HG02571 (cell line): ENCODE data around the gene GALNT1.

Source experiments
- ATAC-seq: cut with Tn5 transposase; IDR thresholded peaks from one replicate; pipeline ENCODE4 v1.9.1; 2021; ENCODE audit warnings: mild to moderate bottlenecking, moderate library complexity; ENCODE audit not compliant: unreplicated experiment

The GALNT1 gene

DNA sequence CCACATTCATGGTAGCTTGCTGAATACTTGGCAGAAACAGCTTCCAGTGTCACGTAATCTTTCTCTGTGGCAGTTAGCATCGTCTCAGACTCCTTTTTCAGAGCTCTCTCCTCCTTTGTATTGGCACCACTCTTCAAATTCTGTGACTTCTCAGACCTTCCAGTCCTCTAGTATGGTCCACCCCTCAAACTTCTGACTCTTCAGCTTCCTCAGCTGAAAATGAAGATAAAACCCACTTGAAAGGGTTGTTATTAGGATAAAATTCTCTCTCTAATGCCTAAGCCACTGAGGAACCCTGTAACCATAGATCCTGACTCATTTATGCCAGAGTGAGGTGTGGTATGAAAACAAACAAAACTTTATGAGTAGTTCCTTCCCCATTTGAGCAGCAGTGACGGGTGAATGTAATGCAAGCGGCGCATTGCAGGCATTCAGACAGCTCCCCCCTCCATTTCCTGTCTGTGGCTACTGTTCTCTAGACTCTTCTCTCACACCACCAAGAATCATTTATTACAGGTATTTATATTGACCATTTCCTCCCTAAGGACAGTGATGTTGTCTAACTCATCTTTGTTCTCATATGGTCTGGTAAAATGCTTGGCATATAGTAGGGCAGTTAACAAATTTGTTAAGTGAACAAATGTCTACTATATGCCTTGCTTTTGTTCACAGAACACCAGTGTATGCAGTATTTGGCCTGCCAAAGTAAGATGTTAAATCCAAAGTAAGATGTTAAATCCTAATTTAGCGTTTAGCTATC, 35.3 kb downstream of the GALNT1 start:
- peak; percentile 98 for ATAC-seq

- ATAC-seq: no peak
These were observed 36.3 kb downstream of the GALNT1 start for GRCh38 chr18:35617865-35618264.

DNA sequence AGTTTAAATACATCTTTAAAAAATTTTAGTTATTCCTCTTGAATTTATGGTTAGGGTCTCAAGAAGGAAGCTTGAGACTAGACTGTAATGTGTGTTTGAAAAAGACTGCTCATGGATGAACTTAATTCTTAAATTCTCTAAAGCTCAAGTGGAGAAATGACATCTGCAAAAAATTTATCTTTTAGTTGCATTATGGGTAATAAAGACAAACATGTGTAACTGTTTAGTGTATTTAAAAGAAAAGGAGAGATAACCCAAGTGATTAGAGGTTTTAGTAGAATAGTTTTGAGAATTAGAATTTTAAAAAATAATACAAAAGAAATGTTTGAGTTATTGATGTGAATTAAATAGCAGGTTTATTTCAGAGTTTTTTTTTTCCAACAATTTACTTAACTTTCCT, 36.7 kb downstream of the GALNT1 start:
- ATAC-seq: no peak

DNA sequence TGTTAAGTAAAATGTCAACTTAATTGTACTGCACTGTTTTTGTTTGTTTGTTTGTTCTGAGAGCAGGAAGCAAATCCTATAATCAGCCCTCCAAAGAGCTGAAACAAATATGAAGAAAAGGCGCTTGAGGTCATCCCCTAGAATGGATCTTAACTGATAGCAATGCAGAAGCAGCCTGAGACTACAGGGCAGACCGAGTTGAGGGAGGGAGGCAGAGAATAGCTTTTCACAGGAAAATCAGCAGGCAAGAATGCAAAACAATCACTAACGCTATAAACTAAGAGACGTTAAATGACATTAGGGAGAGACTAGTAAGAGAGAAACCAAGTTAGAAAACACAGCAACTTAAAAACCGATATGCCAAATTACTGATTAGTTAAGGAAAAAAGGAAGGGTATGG, 37.2 kb downstream of the GALNT1 start:
- no peak for ATAC-seq

- ATAC-seq: no peak
These were observed 37.9 kb downstream of the GALNT1 start for GRCh38 chr18:35619464-35619863.

DNA sequence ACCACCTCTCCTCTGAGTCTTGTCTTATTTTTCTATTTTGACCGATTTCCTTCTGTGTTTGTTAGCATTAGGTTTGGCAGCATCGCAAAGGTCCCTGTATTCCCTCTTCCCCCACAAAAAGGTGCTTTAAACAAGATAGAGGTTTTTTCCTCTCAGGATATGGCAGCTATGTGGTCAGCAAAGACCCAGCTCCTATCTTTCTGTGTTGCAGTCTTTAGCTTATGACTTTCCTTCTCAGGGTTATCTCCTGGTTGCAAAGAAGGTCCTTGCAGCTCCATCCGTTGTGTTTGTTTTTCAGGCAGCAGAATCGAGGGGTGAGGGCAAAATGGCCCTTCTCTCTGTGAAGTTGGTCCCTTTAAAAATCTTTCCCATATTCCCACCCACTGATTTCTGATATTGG, 38.4 kb downstream of the GALNT1 start:
- no peak for ATAC-seq

DNA sequence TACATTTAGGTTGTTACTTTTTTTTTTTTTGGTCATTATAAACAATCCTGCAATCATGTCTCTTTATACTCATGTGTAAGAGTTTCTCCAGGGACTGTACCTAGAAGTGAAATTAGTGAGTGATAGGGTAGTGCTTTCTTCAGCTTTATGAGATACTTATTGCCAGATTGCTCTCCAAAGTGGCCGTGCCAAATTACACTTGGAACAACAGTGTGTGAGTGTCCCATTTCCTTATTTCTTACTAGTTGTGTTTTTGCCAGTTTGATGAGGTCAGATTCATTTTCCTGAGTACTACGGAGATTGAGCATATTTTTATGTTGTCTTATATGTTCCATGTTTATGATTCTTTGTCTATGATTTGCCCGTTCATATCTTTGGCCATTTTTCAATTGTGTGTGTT, 39.2 kb downstream of the GALNT1 start:
- no peak for ATAC-seq

- no peak for ATAC-seq
These were observed 41.7 kb downstream of the GALNT1 start for GRCh38 chr18:35623255-35623654.

GRCh38 chr18:35624146-35624545, 42.6 kb downstream of the GALNT1 start:
- peak; percentile 62 for ATAC-seq

GRCh38 chr18:35625232-35625631, 43.7 kb downstream of the GALNT1 start:
- ATAC-seq: no peak

DNA sequence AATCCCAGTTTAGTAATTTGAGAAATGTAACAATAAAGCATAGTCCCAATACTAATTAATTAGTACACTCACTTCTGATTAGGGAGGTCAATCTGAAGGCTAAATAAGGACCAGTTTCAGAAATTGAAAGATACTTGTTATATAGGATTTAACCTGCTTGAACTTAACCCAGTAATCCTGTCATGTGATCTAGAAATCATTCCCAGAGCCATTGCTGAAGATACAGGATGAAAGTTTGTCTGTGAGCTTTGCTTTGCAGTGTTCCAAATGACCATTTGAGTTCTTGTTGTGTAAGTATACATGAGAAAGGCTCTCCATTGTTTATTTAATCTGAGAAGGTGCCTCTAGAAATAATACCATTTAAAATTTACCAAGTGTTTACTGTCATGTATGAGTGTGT, 52.2 kb downstream of the GALNT1 start:
- no peak for ATAC-seq

DNA sequence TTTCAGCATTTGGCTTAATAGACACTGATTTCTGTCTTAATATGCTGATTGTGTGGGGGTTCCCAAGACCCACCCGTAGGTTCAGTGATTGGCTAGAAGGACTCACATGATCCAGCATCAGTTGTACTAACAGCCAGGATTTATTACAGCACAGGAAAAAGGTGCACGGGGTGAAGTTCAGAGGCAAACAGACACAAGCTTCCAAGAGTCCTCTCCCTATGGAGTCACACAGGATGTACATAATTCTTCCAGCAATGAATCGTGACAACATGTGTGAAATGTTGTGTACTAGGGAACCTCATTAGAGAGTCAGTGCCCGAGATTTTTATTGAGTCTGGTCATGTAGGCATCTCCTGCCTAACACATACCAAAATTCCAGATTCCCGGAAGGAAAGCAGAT, 52.8 kb downstream of the GALNT1 start:
- ATAC-seq: no peak

DNA sequence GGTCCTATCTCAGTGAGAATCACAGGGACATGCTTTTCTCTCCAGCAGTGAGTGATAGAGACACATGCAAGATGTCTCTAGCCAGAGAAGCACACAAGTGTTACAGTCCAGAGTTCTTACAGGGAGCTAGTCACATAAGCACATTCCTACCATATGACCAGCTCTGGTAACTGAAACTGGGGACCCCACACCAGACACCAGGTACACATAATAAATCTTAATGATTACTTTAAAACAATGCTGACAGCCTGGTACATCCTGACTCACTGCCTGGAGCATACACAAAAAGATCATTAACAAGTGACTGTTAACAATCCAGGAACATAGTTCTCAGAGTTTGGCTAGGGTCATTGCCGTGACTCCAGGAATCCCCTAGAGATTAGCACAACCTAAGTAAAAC, 53.6 kb downstream of the GALNT1 start:
- ATAC-seq: no peak

DNA sequence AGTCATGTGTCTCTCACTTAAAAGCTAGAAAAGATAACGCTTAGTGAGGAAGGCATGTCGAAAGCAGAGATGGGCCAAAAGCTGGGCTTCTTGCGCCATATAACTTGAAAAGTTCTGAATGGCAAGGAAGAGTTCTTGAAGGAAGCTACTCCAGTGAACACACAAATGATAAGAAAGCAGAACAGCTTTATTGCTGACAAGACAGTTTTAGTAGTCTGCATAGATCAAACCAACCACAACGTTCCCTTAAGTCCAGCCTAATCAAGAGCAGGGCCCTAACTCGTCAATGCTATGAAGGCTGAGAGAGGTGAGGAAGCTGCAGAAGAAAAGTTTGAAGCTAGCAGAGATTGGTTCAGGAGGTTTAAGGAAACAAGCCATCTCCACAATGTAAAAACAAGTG, 55.7 kb downstream of the GALNT1 start:
- ATAC-seq: no peak

DNA sequence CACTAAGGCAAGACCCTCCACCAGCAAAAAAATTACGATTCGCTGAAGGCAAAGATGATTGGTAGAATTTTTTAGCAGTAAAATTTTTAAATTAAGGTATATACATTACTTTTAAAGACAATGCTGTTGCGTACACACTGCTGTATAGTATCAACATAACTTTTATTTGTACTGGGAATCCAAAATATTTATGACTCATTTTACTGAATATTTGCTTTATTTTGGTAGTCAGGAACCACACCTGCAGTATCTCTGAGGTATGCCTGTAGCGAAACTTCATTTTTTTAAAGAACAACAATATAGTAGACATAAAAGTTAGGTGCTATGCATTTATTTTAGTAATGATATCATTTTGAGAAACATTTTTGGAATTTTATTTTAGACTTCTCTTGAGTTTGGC, 57.8 kb downstream of the GALNT1 start:
- no peak for ATAC-seq

DNA sequence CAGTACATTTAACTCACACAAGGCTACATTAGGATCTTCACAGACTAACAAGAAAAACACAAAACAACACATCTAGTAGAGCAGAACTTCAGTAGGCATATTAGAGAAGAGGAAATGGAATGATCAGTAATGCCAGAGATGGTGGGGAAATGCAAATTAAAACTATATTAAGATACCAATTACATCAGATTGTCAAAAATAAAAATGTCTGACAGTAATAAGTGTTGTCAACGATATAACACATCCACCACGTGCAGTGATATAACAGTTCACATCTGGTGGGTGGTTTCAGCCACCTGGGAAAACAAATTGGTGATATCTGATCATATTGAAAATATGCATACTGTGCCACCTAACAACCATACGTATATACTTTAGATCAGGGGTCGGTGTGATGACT, 59.9 kb downstream of the GALNT1 start:
- ATAC-seq: no peak

- ATAC-seq: no peak
These were observed 60.4 kb downstream of the GALNT1 start for GRCh38 chr18:35641916-35642315.

GRCh38 chr18:35642802-35643201, 61.3 kb downstream of the GALNT1 start:
- ATAC-seq: no peak

DNA sequence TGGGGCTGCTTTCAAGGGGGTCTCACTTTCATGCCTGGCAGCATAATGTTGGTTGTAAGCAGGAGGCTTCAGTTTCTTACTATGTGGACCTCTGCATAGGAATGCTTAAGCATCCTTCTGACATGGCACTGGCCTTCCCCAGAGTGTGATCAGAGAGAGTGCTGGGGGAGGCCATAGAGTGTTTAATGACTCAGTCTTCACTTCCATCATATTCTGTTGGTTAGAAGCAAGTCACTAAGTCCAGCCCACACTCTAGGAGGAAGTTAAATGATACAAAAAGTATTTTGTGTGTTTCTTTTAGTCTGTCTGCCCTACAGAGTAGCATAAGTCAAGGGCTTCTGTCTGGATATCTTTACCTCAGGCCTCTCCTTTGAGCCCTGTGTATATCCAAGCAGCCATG, 64.9 kb downstream of the GALNT1 start:
- ATAC-seq: no peak

- ATAC-seq: no peak
These were observed 72.0 kb downstream of the GALNT1 start for GRCh38 chr18:35653392-35654135.

GRCh38 chr18:35658112-35658511, 76.6 kb downstream of the GALNT1 start:
- ATAC-seq: no peak

- no peak for ATAC-seq
These were observed 80.1 kb downstream of the GALNT1 start for GRCh38 chr18:35661483-35662146.
